22Rv1 (cell line): ENCODE measurements around the gene CAPN12.
A peak's percentile ranks its signal among the peaks of the same experiment; 100 is the strongest.

ENCODE experiments used
- H3K27ac ChIP-seq: fragments of 450-650 bp; 2 replicates; pipeline ENCODE4 v1.5.1; 2017
- ZFX ChIP-seq: fragments of 450-650 bp; IDR thresholded peaks from 2 replicates; pipeline ENCODE4 v1.6.1; 2017; ENCODE audit warnings: antibody characterized with exemption, borderline replicate concordance
- TF ChIP-seq, protein P1 (sequence below): fragments of 450-650 bp; IDR thresholded peaks from 2 replicates; pipeline ENCODE4 v1.5.1; 2017; ENCODE audit warnings: mild to moderate bottlenecking

The CAPN12 gene

DNA sequence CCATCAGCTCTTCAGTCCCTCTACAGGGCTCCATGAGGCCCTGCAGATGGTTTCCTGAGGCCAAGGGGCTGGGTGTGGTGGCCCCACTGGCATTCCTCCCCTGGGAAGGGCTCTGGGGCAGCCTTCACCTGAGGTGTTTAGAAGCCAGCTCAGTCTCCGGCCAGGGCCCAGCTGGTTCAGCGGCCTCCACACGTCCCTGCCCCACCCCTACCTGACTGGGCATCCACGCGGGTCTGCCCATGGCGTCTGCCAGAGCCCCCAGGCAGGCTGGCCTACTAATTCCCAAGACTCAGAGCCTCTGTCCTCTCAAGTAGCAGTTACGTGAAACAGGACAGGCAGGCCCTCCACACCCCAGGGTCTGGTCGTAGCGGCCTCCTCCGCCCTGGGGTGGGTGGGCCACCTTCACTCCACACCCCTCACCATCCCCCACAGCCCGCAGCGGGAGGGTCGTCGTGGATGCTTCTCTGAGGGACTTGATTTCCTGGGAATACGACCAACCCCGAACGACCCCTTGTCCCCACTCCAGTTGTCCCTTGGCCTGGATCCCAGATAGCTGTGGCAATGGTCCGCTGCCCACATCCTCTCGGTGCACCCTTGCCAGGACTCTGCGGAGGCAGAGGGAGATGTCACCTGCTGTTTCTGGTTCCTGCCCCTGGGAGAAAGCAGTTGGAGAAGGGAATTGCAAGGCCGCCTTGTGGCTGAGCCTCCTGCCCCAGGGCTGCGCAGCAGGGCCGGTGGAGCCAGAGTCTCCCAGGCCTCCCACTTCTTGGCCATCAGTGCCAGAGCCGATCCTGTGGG is 24.3 kb downstream of the CAPN12 start:
- peak overlapping the region; percentile 10; the same call in 1 of the 2 replicates for H3K27ac ChIP-seq
- no peak for TF ChIP-seq ZFX
- TF ChIP-seq, protein P1, sequence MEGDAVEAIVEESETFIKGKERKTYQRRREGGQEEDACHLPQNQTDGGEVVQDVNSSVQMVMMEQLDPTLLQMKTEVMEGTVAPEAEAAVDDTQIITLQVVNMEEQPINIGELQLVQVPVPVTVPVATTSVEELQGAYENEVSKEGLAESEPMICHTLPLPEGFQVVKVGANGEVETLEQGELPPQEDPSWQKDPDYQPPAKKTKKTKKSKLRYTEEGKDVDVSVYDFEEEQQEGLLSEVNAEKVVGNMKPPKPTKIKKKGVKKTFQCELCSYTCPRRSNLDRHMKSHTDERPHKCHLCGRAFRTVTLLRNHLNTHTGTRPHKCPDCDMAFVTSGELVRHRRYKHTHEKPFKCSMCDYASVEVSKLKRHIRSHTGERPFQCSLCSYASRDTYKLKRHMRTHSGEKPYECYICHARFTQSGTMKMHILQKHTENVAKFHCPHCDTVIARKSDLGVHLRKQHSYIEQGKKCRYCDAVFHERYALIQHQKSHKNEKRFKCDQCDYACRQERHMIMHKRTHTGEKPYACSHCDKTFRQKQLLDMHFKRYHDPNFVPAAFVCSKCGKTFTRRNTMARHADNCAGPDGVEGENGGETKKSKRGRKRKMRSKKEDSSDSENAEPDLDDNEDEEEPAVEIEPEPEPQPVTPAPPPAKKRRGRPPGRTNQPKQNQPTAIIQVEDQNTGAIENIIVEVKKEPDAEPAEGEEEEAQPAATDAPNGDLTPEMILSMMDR, result no peak

DNA sequence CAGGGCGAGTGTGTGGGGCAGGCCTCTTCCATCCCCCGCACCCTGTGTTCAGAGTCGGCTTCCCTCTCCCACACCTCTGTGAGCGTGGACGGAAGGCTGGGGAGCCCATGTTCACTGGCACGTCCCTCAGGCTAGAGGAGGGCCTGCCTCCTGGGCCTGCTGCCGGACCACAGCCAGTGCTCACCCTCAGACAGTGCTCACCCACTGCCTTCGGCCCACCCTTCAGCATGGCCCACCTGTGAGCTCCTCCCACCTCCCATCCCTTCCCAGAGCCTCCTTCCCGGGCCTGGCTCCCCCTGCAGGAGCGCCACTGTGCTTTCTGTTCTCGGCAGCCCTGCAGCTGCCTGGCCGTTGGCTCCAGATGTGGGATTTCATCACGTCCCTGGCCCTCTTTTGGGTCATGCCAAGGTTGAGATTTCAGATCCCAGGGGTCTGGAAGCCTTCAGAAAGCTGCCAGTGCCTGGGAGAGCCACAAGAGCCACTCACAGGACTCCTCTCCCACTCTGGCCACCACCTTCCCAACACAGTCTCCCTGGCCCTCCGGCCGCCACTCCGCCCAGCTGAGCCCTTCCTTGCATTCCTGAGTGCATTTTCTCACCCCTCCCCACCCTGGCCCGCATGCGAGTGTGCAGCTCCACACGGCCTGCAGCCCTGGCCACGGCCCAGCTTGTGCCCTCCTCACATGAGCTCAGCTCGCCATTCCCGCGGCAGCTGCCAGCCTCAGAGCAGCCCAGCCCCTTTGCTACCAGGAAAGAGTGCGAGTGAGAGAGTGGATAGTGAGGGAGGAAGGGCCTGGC is 25.3 kb downstream of the CAPN12 start:
- no peak for TF ChIP-seq ZFX
- TF ChIP-seq, protein P1, result no peak; the same call in 1 of the 2 replicates
- H3K27ac ChIP-seq, result peak overlapping the region; percentile 7; the same call in 1 of the 2 replicates

DNA sequence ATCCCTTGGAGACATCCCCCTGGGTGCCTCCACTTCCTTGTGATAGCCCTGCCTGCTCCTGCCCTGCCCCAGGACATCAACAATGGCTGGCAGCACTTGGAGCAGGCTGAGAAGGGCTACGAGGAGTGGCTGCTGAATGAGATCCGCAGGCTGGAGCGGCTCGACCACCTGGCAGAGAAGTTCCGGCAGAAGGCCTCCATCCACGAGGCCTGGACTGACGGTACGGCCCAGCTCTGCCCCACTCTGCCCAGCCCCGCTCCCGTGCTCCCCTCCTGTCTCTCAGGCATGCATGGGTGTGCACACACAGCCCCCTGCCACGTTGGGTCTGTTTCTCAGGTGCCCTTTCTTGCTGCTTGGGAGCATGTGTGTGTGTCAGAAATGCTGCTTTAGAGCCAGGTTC is 26.4 kb downstream of the CAPN12 start:
- 0 out of 2 replicates have a peak overlapping the region, but pooled peaks have one; percentile 7 for H3K27ac ChIP-seq
- TF ChIP-seq ZFX, result no peak
- TF ChIP-seq, protein P1, result no peak

DNA sequence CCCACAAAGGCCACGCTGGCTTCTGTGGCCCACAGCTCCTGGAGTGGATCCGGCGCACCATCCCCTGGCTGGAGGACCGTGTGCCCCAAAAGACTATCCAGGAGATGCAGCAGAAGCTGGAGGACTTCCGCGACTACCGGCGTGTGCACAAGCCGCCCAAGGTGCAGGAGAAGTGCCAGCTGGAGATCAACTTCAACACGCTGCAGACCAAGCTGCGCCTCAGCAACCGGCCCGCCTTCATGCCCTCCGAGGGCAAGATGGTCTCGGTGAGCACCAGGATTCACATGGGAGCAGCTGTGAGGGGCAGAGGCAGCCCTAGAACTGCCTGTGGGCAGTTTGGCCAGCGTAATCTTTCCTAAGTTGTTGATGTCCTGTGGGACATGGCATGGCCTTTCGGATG is 27.2 kb downstream of the CAPN12 start:
- H3K27ac ChIP-seq, result no peak overlapping the region
- no peak for TF ChIP-seq ZFX
- TF ChIP-seq, protein P1, result no peak

DNA sequence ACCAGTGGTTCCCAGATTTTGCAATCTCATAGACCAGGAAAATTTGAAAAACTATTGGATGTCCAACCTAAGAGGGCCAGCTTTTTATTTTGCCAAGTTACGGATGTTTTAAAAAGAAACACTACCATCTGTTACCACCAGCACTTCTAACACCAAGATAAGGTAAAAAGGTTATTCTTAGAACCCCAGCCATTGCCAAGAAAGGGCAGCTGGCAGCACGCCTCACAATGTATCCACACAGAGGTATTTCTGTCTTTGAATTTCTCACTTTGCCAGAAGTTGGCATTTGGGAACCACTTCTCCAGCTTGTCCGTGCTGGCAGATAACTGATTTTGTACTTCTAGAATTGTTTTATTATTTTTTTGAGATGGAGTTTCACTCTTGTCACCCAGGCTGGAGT is 28.7 kb downstream of the CAPN12 start:
- no peak for TF ChIP-seq ZFX
- TF ChIP-seq, protein P1, result no peak
- H3K27ac ChIP-seq, result peak overlapping the region; percentile 27; the same call in 1 of the 2 replicates

DNA sequence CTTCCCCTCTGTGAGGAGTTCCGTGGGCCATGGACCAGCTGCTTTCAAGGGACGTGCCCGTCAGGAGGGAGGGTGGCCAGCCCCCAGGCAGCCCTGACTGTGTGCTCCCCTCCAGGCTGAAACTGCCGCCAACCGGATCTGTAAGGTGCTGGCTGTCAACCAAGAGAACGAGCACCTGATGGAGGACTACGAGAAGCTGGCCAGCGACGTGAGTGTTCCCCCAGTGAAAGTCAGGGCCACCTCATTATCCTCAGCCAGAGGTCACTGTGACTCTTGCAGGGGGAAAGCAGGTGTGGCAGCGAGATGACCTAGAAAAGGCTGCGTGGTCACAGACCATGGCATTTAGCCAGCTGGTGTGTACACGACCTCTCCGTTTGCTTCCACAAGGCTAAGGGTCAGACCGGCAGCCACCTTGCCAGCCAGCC is 29.9 kb downstream of the CAPN12 start:
- peak overlapping the region; percentile 27; the same call in 1 of the 2 replicates for H3K27ac ChIP-seq
- TF ChIP-seq, protein P1, result no peak
- no peak for TF ChIP-seq ZFX
